D721Med (cell line): ENCODE data around the gene CPNE5.

Experiments
- DNase-seq: peaks from one replicate; pipeline ENCODE4 v3.0.0; 2011; ENCODE audit warnings: low spot score; ENCODE audit not compliant: insufficient read length
- FAIRE-seq: peaks from 2 replicates; lab custom pipeline; 2011; peaks lifted over from hg19 to GRCh38; lab: Jason Lieb, UNC
- TF ChIP-seq, protein P1 (sequence below): IDR thresholded peaks from 2 replicates; pipeline ENCODE4 v1.5.1; 2012; ENCODE audit warnings: mild to moderate bottlenecking, control low read depth; ENCODE audit not compliant: insufficient read depth; ENCODE audit errors: missing control alignments

Gene CPNE5

DNA sequence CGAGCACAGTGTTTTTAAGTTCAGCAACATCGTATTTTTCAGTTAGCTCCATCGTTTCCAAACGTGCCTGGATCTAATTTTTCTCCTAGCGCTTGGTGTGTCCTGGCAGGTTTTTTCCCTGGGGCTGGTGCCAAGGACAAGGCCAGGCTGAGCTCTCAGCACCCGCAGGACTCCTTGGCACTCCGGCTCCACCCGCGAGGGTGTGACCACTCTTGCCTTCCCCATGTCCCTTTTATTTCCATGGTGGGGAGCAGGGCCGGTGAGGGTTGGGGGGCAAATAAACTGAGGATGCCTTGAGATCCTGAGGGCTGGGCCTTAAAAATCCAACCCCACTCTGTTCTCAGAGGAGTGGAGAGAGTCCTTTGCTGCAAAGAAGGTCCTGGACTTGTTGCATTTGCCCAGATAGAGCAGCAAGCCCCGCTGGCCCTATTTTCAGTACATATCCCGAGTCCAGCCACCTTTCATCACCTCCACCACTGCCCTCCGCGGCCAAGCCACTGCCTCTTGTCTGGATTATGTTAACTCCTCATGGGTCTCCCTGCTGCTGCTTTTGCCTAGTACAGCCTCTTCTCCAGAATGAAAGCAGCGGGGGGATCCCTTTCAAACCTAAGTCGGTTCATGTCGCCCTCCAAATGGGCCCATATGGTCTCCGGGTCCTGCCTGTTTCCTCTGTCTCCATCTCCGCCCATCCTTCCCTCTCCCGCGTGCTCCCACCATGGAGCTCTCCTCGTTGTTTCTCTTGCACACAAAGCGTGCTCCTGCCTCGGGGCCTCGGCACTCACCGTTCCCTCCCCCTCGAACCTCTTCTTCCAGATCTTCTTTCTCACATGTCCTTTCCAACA is 146.2 kb downstream of the CPNE5 start:
- TF ChIP-seq, protein P1, sequence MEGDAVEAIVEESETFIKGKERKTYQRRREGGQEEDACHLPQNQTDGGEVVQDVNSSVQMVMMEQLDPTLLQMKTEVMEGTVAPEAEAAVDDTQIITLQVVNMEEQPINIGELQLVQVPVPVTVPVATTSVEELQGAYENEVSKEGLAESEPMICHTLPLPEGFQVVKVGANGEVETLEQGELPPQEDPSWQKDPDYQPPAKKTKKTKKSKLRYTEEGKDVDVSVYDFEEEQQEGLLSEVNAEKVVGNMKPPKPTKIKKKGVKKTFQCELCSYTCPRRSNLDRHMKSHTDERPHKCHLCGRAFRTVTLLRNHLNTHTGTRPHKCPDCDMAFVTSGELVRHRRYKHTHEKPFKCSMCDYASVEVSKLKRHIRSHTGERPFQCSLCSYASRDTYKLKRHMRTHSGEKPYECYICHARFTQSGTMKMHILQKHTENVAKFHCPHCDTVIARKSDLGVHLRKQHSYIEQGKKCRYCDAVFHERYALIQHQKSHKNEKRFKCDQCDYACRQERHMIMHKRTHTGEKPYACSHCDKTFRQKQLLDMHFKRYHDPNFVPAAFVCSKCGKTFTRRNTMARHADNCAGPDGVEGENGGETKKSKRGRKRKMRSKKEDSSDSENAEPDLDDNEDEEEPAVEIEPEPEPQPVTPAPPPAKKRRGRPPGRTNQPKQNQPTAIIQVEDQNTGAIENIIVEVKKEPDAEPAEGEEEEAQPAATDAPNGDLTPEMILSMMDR = no peak
- DNase-seq = no peak
- FAIRE-seq = no peak

DNA sequence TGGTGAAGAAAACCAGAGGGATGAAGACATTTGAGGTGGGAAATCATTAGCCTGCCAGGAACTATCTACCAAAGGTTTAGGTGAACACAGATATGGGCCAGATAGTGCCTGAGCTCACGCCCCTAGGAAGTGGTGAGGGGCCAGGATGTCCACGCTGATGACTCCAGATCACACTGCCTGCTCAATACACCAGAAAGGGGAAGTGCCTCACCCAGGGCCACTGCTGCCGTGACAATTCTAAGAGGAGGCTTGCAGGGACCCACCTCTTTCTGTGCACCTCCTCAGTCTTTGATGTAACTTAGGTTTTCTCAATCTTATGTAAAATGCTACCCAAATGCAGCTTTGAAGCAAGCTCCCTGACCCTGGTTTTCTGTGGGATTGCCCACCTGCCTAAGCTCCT is 147.0 kb downstream of the CPNE5 start:
- FAIRE-seq (no peak), DNase-seq (no peak)
- TF ChIP-seq, protein P1 = no peak

DNA sequence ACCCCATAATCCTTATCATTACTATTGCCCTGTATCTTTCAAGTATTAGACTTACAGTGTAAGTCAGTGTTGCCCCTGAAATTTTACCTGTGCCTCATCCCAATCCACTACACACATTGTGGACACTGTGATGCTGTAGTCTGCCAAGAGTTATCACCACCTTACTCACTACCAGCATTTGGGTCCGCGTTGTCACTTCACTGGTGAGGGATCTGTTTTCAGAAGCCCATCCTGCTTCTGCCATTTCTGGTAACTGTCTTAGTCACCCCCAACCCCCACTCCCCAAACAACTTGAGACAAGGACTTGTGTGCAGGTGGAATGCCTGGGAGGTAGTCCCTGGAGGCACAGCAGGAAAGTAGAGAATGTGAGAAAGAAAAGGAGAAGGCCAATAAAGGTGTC is 147.6 kb downstream of the CPNE5 start:
- TF ChIP-seq, protein P1 = no peak
- FAIRE-seq = no peak
- no peak for DNase-seq

DNA sequence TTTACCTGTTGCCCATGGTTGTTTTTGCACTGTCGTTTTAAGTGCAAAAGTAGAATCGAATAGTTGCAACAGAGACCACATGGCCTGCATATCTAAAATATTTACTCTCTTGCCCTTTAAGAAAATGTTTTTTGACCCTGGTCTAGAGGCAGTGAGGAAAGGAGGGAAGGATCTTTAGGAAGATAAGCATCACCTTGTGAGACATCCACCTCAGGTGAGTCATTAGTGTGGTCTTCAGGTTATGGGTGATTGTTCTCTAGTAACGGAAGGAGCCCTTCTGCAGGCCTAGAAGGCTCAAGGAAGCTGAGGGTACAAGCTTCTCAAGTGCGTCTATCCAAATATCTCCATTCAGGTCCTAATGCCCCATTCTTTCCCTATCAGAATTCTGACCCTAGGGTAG is 148.2 kb downstream of the CPNE5 start:
- DNase-seq (no peak), FAIRE-seq (no peak)
- TF ChIP-seq, protein P1 = no peak
